ENCODE results near the gene CA10. TPM values are rescaled to one million over a fixed set of nuclear protein-coding genes. Genes with fewer than 3 reads are reported as not detected.
A peak's percentile ranks its signal among the peaks of the same experiment; 100 is the strongest.

Gene CA10
- total RNA-seq, 1 donor from 2014 or later: 2.2 TPM

- no peak for TF ChIP-seq CTCF (conservative IDR thresholded peaks at IDR 0.05)
- no peak overlapping the region for H3K4me3 Mint-ChIP-seq
Observed at GRCh38 chr17:51817955-51818354, 340.6 kb downstream of the CA10 start.

GRCh38 chr17:51817117-51817516 lies 341.4 kb downstream of the CA10 start:
- no peak for TF ChIP-seq CTCF (conservative IDR thresholded peaks at IDR 0.05)
- no peaks in the 10 kb centered on the region for H3K36me3 Mint-ChIP-seq
- peaks cover 11% of the 10 kb centered on the region for H3K4me1 Mint-ChIP-seq (ENCODE audit: unreplicated experiment)
- no peaks in the 10 kb centered on the region for H3K9me3 Mint-ChIP-seq
- H3K4me3 Mint-ChIP-seq: no peak overlapping the region
- H3K27ac Mint-ChIP-seq: no peak overlapping the region
- peaks cover 4% of the 10 kb centered on the region for H3K27me3 Mint-ChIP-seq
- no peak for DNase-seq (ENCODE audit: extremely low spot score, unreplicated experiment)

More at GRCh38 chr17:51817955-51818354, 340.6 kb downstream of the CA10 start:
- Mint-ChIP-seq H3K27me3 (peaks cover 4% of the 10 kb centered on the region), H3K27ac (no peak overlapping the region), H3K36me3 (no peaks in the 10 kb centered on the region), H3K4me1 (ENCODE audit: unreplicated experiment) (peaks cover 11% of the 10 kb centered on the region), H3K9me3 (no peaks in the 10 kb centered on the region)
- no peak for DNase-seq (ENCODE audit: extremely low spot score, unreplicated experiment)

GRCh38 chr17:51815097-51815496 lies 343.4 kb downstream of the CA10 start:
- H3K4me1 Mint-ChIP-seq (ENCODE audit: unreplicated experiment): peaks cover 11% of the 10 kb centered on the region
- TF ChIP-seq CTCF (conservative IDR thresholded peaks at IDR 0.05): no peak
- H3K4me3 Mint-ChIP-seq: no peak overlapping the region
- H3K27ac Mint-ChIP-seq: peak overlapping the region; percentile 62
- H3K36me3 Mint-ChIP-seq: no peaks in the 10 kb centered on the region
- no peaks in the 10 kb centered on the region for H3K9me3 Mint-ChIP-seq
- no peaks in the 10 kb centered on the region for H3K27me3 Mint-ChIP-seq
- DNase-seq (ENCODE audit: extremely low spot score, unreplicated experiment): no peak

- no peak for DNase-seq (ENCODE audit: extremely low spot score, unreplicated experiment)
- Mint-ChIP-seq H3K27ac (peak overlapping the region; percentile 62), H3K9me3 (no peaks in the 10 kb centered on the region), H3K4me3 (no peak overlapping the region), H3K27me3 (peaks cover 2% of the 10 kb centered on the region), H3K4me1 (ENCODE audit: unreplicated experiment) (peaks cover 11% of the 10 kb centered on the region), H3K36me3 (no peaks in the 10 kb centered on the region)
- no peak for TF ChIP-seq CTCF (conservative IDR thresholded peaks at IDR 0.05)
Observed at GRCh38 chr17:51814521-51814920, 344.0 kb downstream of the CA10 start.

- Mint-ChIP-seq H3K4me1 (ENCODE audit: unreplicated experiment) (peaks cover 8% of the 10 kb centered on the region), H3K27ac (no peak overlapping the region), H3K4me3 (no peak overlapping the region), H3K27me3 (peaks cover 5% of the 10 kb centered on the region), H3K36me3 (no peaks in the 10 kb centered on the region), H3K9me3 (no peaks in the 10 kb centered on the region)
- no peak for DNase-seq (ENCODE audit: extremely low spot score, unreplicated experiment)
- TF ChIP-seq CTCF (conservative IDR thresholded peaks at IDR 0.05): no peak
Observed at GRCh38 chr17:51813784-51814174, 344.7 kb downstream of the CA10 start.

All from type B pancreatic cell (in vitro differentiated cells).